A673 (cell line): ENCODE results near the gene RNFT2. TPM values are rescaled to one million over a fixed set of nuclear protein-coding genes. Genes with fewer than 3 reads are reported as not detected.

Experiments
- BruUV-seq: library from RNA; stranded (reverse); fragments of 400-500 nt; replicated peaks from 2 replicates; lab custom pipeline; 2021; lab: Mats Ljungman, UMichigan
- CTCF ChIA-PET: fragments of 300-600 bp; sonication (Branson Sonifier 250); formaldehyde crosslinking; loops from one replicate; lab custom pipeline; 2022; ENCODE audit warnings: antibody characterized with exemption; lab: Charles Lee
- POLR2A ChIA-PET: fragments of 300-600 bp; sonication (Branson Sonifier 250); formaldehyde crosslinking; loops from one replicate; lab custom pipeline; 2022; ENCODE audit warnings: antibody characterized with exemption; ENCODE audit not compliant: low non-redundant PET; lab: Charles Lee
- DNase-seq: peaks from one replicate; pipeline ENCODE4 v3.0.0-alpha.2; 2015; ENCODE audit warnings: low spot score
- H3K27ac ChIP-seq: fragments of 200-600 bp; sonication (generic); 2 replicates; pipeline ENCODE4 v1.5.1; 2016; ENCODE audit warnings: mixed run types, low read depth, mild to moderate bottlenecking, mixed read lengths, antibody characterized with exemption, low read length; ENCODE audit not compliant: poor library complexity, severe bottlenecking
- H3K27me3 ChIP-seq: fragments of 200-600 bp; sonication (generic); replicated peaks from 2 replicates; pipeline ENCODE4 v1.6.1; 2017; ENCODE audit warnings: mixed run types, low read depth, mild to moderate bottlenecking, mixed read lengths, antibody characterized with exemption, low read length; ENCODE audit not compliant: insufficient read depth, poor library complexity
- H3K36me3 ChIP-seq: fragments of 200-600 bp; sonication (generic); 2 replicates; pipeline ENCODE4 v1.6.1; 2016; ENCODE audit warnings: mixed run types, mild to moderate bottlenecking, mixed read lengths, antibody characterized with exemption, low read length; ENCODE audit not compliant: insufficient read depth, poor library complexity, severe bottlenecking
- H3K4me1 ChIP-seq: fragments of 200-600 bp; sonication (generic); 2 replicates; pipeline ENCODE4 v1.6.1; 2017; ENCODE audit warnings: mixed run types, mild to moderate bottlenecking, mixed read lengths, antibody characterized with exemption, low read length; ENCODE audit not compliant: insufficient read depth, poor library complexity, severe bottlenecking
- H3K4me3 ChIP-seq: fragments of 200-600 bp; sonication (generic); 2 replicates; pipeline ENCODE4 v1.5.1; 2016; ENCODE audit warnings: low read depth, mixed run types, mild to moderate bottlenecking, mixed read lengths, low read length; ENCODE audit not compliant: poor library complexity, severe bottlenecking
- H3K9me3 ChIP-seq: fragments of 200-600 bp; sonication (generic); 2 replicates; pipeline ENCODE4 v1.6.1; 2016; ENCODE audit warnings: mixed run types, low read depth, mild to moderate bottlenecking, mixed read lengths, antibody characterized with exemption, low read length; ENCODE audit not compliant: poor library complexity, severe bottlenecking
- EZH2 ChIP-seq: fragments of 200-600 bp; sonication (generic); IDR thresholded peaks from 2 replicates; pipeline ENCODE4 v1.6.1; 2017; ENCODE audit warnings: borderline replicate concordance, low read depth, mild to moderate bottlenecking, mixed read lengths, antibody characterized with exemption, low read length; ENCODE audit not compliant: poor library complexity, severe bottlenecking
- intact Hi-C: fragments of 100-400 bp; cut with micrococcal nuclease; formaldehyde crosslinking; loops from one replicate; pipeline ENCODE4 v1.10.0; 2022; ENCODE audit not compliant: unreplicated experiment
- total RNA-seq: library from RNA; stranded (reverse); gene quantifications from 2 replicates; pipeline ENCODE4 v1.2.3, GENCODE V29; 2021
- TF ChIP-seq, protein P1 (sequence below): fragments of 300-800, 200-600 bp; sonication (generic); conservative IDR thresholded peaks from 2 replicates; pipeline ENCODE4 v1.5.1; 2017; ENCODE audit warnings: low read depth, mild to moderate bottlenecking, antibody characterized with exemption, low read length, moderate library complexity, mixed read lengths

Gene RNFT2
- total RNA-seq, 1 experiment from 2014 or later, result 36.4 TPM

DNA sequence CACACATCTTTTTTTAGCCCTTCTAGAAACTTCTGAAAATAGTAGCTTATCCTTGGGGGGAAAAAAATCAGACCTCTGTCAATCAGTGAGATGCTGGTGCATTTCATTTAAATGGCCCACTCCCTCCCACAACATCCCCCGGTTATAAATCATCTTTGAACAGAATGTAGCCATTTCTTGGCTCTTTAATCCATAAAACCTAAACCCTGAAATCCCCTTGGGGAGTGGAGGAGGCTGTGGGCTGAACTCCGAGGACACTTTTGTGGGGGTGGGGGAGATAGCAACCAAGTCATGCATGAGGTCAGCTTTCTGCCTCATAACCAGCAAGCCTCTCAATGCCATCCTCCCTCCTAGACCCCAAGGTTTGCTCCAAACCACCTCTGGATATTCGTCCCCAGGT is 122.1 kb downstream of the RNFT2 start:
- Histone ChIP-seq H3K27me3 (no peaks in the 10 kb centered on the region), H3K4me3 (peak overlapping the region; percentile 19), H3K27ac (no peak overlapping the region), H3K9me3 (no peaks in the 10 kb centered on the region), H3K4me1 (peaks cover 19% of the 10 kb centered on the region), H3K36me3 (no peaks in the 10 kb centered on the region)
- BruUV-seq, result no TSS peak
- POLR2A ChIA-PET, result no interaction called here
- DNase-seq, result no peak
- intact Hi-C loops, result no loop called here
- no peak for TF ChIP-seq EZH2
- TF ChIP-seq, protein P1, sequence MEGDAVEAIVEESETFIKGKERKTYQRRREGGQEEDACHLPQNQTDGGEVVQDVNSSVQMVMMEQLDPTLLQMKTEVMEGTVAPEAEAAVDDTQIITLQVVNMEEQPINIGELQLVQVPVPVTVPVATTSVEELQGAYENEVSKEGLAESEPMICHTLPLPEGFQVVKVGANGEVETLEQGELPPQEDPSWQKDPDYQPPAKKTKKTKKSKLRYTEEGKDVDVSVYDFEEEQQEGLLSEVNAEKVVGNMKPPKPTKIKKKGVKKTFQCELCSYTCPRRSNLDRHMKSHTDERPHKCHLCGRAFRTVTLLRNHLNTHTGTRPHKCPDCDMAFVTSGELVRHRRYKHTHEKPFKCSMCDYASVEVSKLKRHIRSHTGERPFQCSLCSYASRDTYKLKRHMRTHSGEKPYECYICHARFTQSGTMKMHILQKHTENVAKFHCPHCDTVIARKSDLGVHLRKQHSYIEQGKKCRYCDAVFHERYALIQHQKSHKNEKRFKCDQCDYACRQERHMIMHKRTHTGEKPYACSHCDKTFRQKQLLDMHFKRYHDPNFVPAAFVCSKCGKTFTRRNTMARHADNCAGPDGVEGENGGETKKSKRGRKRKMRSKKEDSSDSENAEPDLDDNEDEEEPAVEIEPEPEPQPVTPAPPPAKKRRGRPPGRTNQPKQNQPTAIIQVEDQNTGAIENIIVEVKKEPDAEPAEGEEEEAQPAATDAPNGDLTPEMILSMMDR, result no peak
- CTCF ChIA-PET, result no interaction called here

DNA sequence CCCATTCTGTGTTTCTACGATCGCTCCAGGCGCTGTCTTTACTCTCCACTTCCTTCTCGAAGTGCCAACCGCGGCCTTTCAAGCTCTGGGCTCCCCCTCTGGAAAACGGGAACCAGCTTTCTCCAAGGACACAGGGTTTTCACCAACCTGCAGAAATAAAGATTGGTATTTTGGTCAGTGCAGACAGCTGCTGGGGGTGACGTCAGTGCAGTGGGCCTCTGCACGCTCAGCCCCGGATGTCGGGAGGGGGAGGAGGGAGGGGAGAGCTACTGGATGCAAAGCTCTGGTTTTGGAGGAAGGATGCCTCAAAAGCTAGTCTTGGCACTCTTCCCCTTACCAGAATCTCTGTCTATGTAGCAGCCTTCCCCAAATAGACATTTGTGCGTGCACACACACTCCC is 123.2 kb downstream of the RNFT2 start:
- no peak overlapping the region for H3K4me3 ChIP-seq
- H3K27ac ChIP-seq, result no peak overlapping the region
- DNase-seq, result peak; percentile 59
- ChIA-PET CTCF (no interaction called here), POLR2A (no interaction called here)
- intact Hi-C loops, result no loop called here
- TF ChIP-seq, protein P1, result no peak
- no peak for TF ChIP-seq EZH2
- no TSS peak for BruUV-seq
- no peaks in the 10 kb centered on the region for H3K27me3 ChIP-seq
- no peaks in the 10 kb centered on the region for H3K36me3 ChIP-seq
- no peaks in the 10 kb centered on the region for H3K9me3 ChIP-seq
- H3K4me1 ChIP-seq, result peaks cover 19% of the 10 kb centered on the region

DNA sequence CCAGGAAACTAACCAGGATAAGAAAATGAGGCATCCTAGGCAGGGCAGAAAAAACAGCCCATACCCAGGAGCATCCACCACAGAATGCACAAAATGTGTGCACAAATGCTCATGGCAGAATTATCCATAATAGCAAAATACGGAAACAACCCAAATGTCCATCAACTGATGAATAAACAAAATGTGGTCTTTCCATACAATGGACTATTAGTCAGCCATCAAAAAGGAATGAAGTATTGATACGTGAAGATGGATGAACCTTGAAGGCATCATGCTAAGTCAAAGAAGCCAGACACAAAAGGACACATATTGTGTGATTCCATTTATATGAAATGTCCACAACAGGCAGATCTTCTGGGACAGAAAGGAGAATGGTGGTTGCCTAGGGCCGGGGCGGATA is 124.1 kb downstream of the RNFT2 start:
- intact Hi-C loops, result no loop called here
- TF ChIP-seq EZH2, result no peak
- TF ChIP-seq, protein P1, result no peak
- Histone ChIP-seq H3K36me3 (no peaks in the 10 kb centered on the region), H3K9me3 (no peaks in the 10 kb centered on the region), H3K4me3 (no peak overlapping the region), H3K27me3 (no peaks in the 10 kb centered on the region), H3K4me1 (peaks cover 19% of the 10 kb centered on the region), H3K27ac (no peak overlapping the region)
- ChIA-PET CTCF (no interaction called here), POLR2A (no interaction called here)
- no TSS peak for BruUV-seq
- no peak for DNase-seq
